Activated CD4-positive, alpha-beta T cell treated with anti-CD3 and anti-CD28 coated beads, Interleukin-2, amount 10 ng/mL, durations not matched to agents 7 days and 5 days (primary cell): ENCODE data around the gene GLT6D1. TPM values are rescaled to one million over a fixed set of nuclear protein-coding genes. Genes with fewer than 3 reads are reported as not detected.
"Not testable (repeated sequence)": the region's sequence is repeated elsewhere in the genome, so short reads cannot be mapped to it uniquely, and the experiment has no call there.

Experiments
- CTCF ChIA-PET: fragments of 350-600 bp; sonication (Branson Sonifier 250); formaldehyde crosslinking; loops from one replicate; lab custom pipeline; 2021; ENCODE audit warnings: antibody characterized with exemption; lab: Charles Lee
- POLR2A ChIA-PET: fragments of 350-600 bp; sonication (Branson Sonifier 250); formaldehyde crosslinking; loops from one replicate; lab custom pipeline; 2021; ENCODE audit warnings: antibody characterized with exemption; lab: Charles Lee
- DNase-seq: peaks from one replicate; pipeline ENCODE4 v3.0.0-alpha.2; 2020
- H3K27ac Mint-ChIP-seq: one replicate; pipeline ENCODE4 v1.8.0; 2021; ENCODE audit warnings: mild to moderate bottlenecking, moderate library complexity, mixed read lengths
- H3K27me3 Mint-ChIP-seq: one replicate; pipeline ENCODE4 v1.8.0; 2021; ENCODE audit warnings: mixed read lengths
- H3K36me3 Mint-ChIP-seq: one replicate; pipeline ENCODE4 v1.8.0; 2021; ENCODE audit warnings: low read depth, mixed read lengths
- H3K4me1 Mint-ChIP-seq: one replicate; pipeline ENCODE4 v1.8.0; 2021; ENCODE audit warnings: mixed read lengths
- H3K4me3 Mint-ChIP-seq: one replicate; pipeline ENCODE4 v1.8.0; 2021; ENCODE audit warnings: mild to moderate bottlenecking, moderate library complexity, mixed read lengths
- H3K9me3 Mint-ChIP-seq: one replicate; pipeline ENCODE4 v1.8.0; 2021; ENCODE audit warnings: mixed read lengths
- total RNA-seq, 2 experiments: library from RNA; stranded (reverse); gene quantifications; one replicate each; pipeline ENCODE4 v1.2.3, GENCODE V29; 2021

Gene GLT6D1
- total RNA-seq, 2 experiments from 2014 or later = not detected

GRCh38 chr9:135671591-135672041 is 32.3 kb upstream of the GLT6D1 start:
- no peak for DNase-seq
- no peaks in the 10 kb centered on the region for H3K9me3 Mint-ChIP-seq
- H3K4me1 Mint-ChIP-seq = no peaks in the 10 kb centered on the region
- no peak overlapping the region for H3K4me3 Mint-ChIP-seq
- ChIA-PET POLR2A (no interaction called here), CTCF (no interaction called here)
- H3K36me3 Mint-ChIP-seq = no peaks in the 10 kb centered on the region
- H3K27me3 Mint-ChIP-seq = no peaks in the 10 kb centered on the region
- H3K27ac Mint-ChIP-seq = no peak overlapping the region

- ChIA-PET CTCF (no interaction called here), POLR2A (no interaction called here)
- H3K4me3 Mint-ChIP-seq = no peak overlapping the region
- no peaks in the 10 kb centered on the region for H3K9me3 Mint-ChIP-seq
- no peak overlapping the region for H3K27ac Mint-ChIP-seq
- no peaks in the 10 kb centered on the region for H3K4me1 Mint-ChIP-seq
- no peak for DNase-seq
- no peaks in the 10 kb centered on the region for H3K36me3 Mint-ChIP-seq
- H3K27me3 Mint-ChIP-seq = no peaks in the 10 kb centered on the region
Measured at GRCh38 chr9:135670721-135671590, 31.6 kb upstream of the GLT6D1 start.

GRCh38 chr9:135669616-135670285 is 30.4 kb upstream of the GLT6D1 start:
- CTCF ChIA-PET = no interaction called here
- Mint-ChIP-seq H3K27ac (no peak overlapping the region), H3K27me3 (no peaks in the 10 kb centered on the region), H3K4me1 (no peaks in the 10 kb centered on the region), H3K4me3 (no peak overlapping the region), H3K9me3 (no peaks in the 10 kb centered on the region), H3K36me3 (no peaks in the 10 kb centered on the region)
- POLR2A ChIA-PET = no interaction called here
- DNase-seq = no peak

GRCh38 chr9:135669018-135669417 is 29.7 kb upstream of the GLT6D1 start:
- POLR2A ChIA-PET = not testable (repeated sequence)

GRCh38 chr9:135667463-135668001 is 28.2 kb upstream of the GLT6D1 start:
- CTCF ChIA-PET = no interaction called here
- no peak overlapping the region for H3K4me3 Mint-ChIP-seq
- H3K36me3 Mint-ChIP-seq = no peaks in the 10 kb centered on the region
- no peaks in the 10 kb centered on the region for H3K27me3 Mint-ChIP-seq
- no peak for DNase-seq
- no peak overlapping the region for H3K27ac Mint-ChIP-seq
- POLR2A ChIA-PET = no interaction called here
- H3K9me3 Mint-ChIP-seq = no peaks in the 10 kb centered on the region
- no peaks in the 10 kb centered on the region for H3K4me1 Mint-ChIP-seq

More at GRCh38 chr9:135669018-135669417, 29.7 kb upstream of the GLT6D1 start:
- H3K4me1 Mint-ChIP-seq, DNase-seq, CTCF ChIA-PET, H3K9me3 Mint-ChIP-seq, H3K36me3 Mint-ChIP-seq, H3K27me3 Mint-ChIP-seq, H3K27ac Mint-ChIP-seq, H3K4me3 Mint-ChIP-seq: not testable (repeated sequence)

- Mint-ChIP-seq H3K9me3 (no peaks in the 10 kb centered on the region), H3K36me3 (no peaks in the 10 kb centered on the region), H3K4me3 (no peak overlapping the region), H3K4me1 (no peaks in the 10 kb centered on the region), H3K27ac (no peak overlapping the region), H3K27me3 (no peaks in the 10 kb centered on the region)
- POLR2A ChIA-PET = no interaction called here
- CTCF ChIA-PET = no interaction called here
- no peak for DNase-seq
Measured at GRCh38 chr9:135666534-135667462, 27.5 kb upstream of the GLT6D1 start.

- no peaks in the 10 kb centered on the region for H3K4me1 Mint-ChIP-seq
- H3K4me3 Mint-ChIP-seq = no peak overlapping the region
- H3K9me3 Mint-ChIP-seq = no peaks in the 10 kb centered on the region
- DNase-seq = no peak
- CTCF ChIA-PET = no interaction called here
- H3K27me3 Mint-ChIP-seq = no peaks in the 10 kb centered on the region
- POLR2A ChIA-PET = no interaction called here
- no peaks in the 10 kb centered on the region for H3K36me3 Mint-ChIP-seq
- no peak overlapping the region for H3K27ac Mint-ChIP-seq
Measured at GRCh38 chr9:135665795-135666189, 26.5 kb upstream of the GLT6D1 start.

- Mint-ChIP-seq H3K4me3 (no peak overlapping the region), H3K27ac (no peak overlapping the region), H3K36me3 (no peaks in the 10 kb centered on the region), H3K4me1 (no peaks in the 10 kb centered on the region), H3K27me3 (no peaks in the 10 kb centered on the region), H3K9me3 (no peaks in the 10 kb centered on the region)
- DNase-seq = no peak
- CTCF ChIA-PET = no interaction called here
- POLR2A ChIA-PET = no interaction called here
Measured at GRCh38 chr9:135664801-135665794, 25.8 kb upstream of the GLT6D1 start.

GRCh38 chr9:135664266-135664665 is 24.9 kb upstream of the GLT6D1 start:
- Mint-ChIP-seq H3K27me3 (no peaks in the 10 kb centered on the region), H3K4me3 (no peak overlapping the region), H3K4me1 (no peaks in the 10 kb centered on the region), H3K36me3 (no peaks in the 10 kb centered on the region), H3K9me3 (no peaks in the 10 kb centered on the region), H3K27ac (no peak overlapping the region)
- CTCF ChIA-PET = no interaction called here
- DNase-seq = no peak
- POLR2A ChIA-PET = no interaction called here

- ChIA-PET POLR2A (no interaction called here), CTCF (no interaction called here)
- no peaks in the 10 kb centered on the region for H3K9me3 Mint-ChIP-seq
- no peaks in the 10 kb centered on the region for H3K36me3 Mint-ChIP-seq
- H3K27ac Mint-ChIP-seq = peak overlapping the region; percentile 46
- no peaks in the 10 kb centered on the region for H3K27me3 Mint-ChIP-seq
- no peaks in the 10 kb centered on the region for H3K4me1 Mint-ChIP-seq
- H3K4me3 Mint-ChIP-seq = no peak overlapping the region
- DNase-seq = no peak
Measured at GRCh38 chr9:135663857-135664256, 24.5 kb upstream of the GLT6D1 start.

GRCh38 chr9:135663451-135663770 is 24.1 kb upstream of the GLT6D1 start:
- H3K27me3 Mint-ChIP-seq = no peaks in the 10 kb centered on the region
- H3K4me3 Mint-ChIP-seq = no peak overlapping the region
- H3K4me1 Mint-ChIP-seq = no peaks in the 10 kb centered on the region
- CTCF ChIA-PET = no interaction called here
- POLR2A ChIA-PET = no interaction called here
- H3K36me3 Mint-ChIP-seq = no peaks in the 10 kb centered on the region
- H3K9me3 Mint-ChIP-seq = no peaks in the 10 kb centered on the region
- no peak for DNase-seq
- H3K27ac Mint-ChIP-seq = no peak overlapping the region
